Loucy (cell line): ENCODE measurements around the gene TXNRD1.
"Not testable (repeated sequence)": the region's sequence is repeated elsewhere in the genome, so short reads cannot be mapped to it uniquely, and the experiment has no call there.

Experiments
- H2AFZ ChIP-seq: fragments of 200-600 bp; sonication (generic); 2 replicates; pipeline ENCODE4 v1.6.0; 2016; ENCODE audit warnings: antibody characterized with exemption, mild to moderate bottlenecking, low read length, moderate library complexity
- H3F3A ChIP-seq: fragments of 200-600 bp; 2 replicates; pipeline ENCODE4 v1.6.0; 2016; ENCODE audit warnings: antibody characterized with exemption, low read depth, mild to moderate bottlenecking
- H3K27me3 ChIP-seq: fragments of 200-600 bp; sonication (generic); 2 replicates; pipeline ENCODE4 v1.6.1; 2014; ENCODE audit warnings: low read length, mild to moderate bottlenecking; ENCODE audit not compliant: insufficient read depth, poor library complexity, severe bottlenecking
- H3K36me3 ChIP-seq: fragments of 200-600 bp; sonication (generic); 2 replicates; pipeline ENCODE4 v1.6.1; 2016; ENCODE audit warnings: low read length; ENCODE audit not compliant: insufficient read depth
- H3K4me1 ChIP-seq: fragments of 200-600 bp; sonication (generic); 2 replicates; pipeline ENCODE4 v1.5.1; 2014; ENCODE audit warnings: low read length, mild to moderate bottlenecking; ENCODE audit not compliant: insufficient read depth, poor library complexity, severe bottlenecking
- H3K4me2 ChIP-seq: fragments of 200-600 bp; sonication (generic); 2 replicates; pipeline ENCODE4 v1.6.0; 2014; ENCODE audit warnings: antibody characterized with exemption, low read length, low read depth, mild to moderate bottlenecking; ENCODE audit not compliant: poor library complexity, severe bottlenecking
- H3K4me3 ChIP-seq: fragments of 200-600 bp; sonication (generic); 2 replicates; pipeline ENCODE4 v1.5.1; 2014; ENCODE audit warnings: low read length, mild to moderate bottlenecking, mixed read lengths; ENCODE audit not compliant: poor library complexity, severe bottlenecking
- H3K79me2 ChIP-seq: fragments of 200-600 bp; sonication (generic); 2 replicates; pipeline ENCODE4 v1.6.1; 2014; ENCODE audit warnings: low read length; ENCODE audit not compliant: insufficient read depth
- H3K9ac ChIP-seq: fragments of 200-600 bp; sonication (generic); 2 replicates; pipeline ENCODE4 v1.6.0; 2014; ENCODE audit warnings: mild to moderate bottlenecking, low read depth, low read length, moderate library complexity; ENCODE audit not compliant: poor library complexity, severe bottlenecking
- H3K9me2 ChIP-seq: fragments of 200-600 bp; sonication (generic); replicated peaks from 2 replicates; pipeline ENCODE4 v1.6.1; 2016; ENCODE audit warnings: low read depth, low read length, mixed read lengths
- H3K9me3 ChIP-seq: fragments of 200-600 bp; sonication (generic); 2 replicates; pipeline ENCODE4 v1.6.1; 2014; ENCODE audit warnings: mild to moderate bottlenecking, antibody characterized with exemption, low read length, low read depth; ENCODE audit not compliant: insufficient read depth
- H4K20me1 ChIP-seq: fragments of 200-600 bp; sonication (generic); 2 replicates; pipeline ENCODE4 v1.6.0; 2014; ENCODE audit warnings: antibody characterized with exemption, low read length, mild to moderate bottlenecking; ENCODE audit not compliant: insufficient read depth, poor library complexity, severe bottlenecking
- CTCF ChIP-seq: fragments of 200-600 bp; sonication (generic); conservative IDR thresholded peaks from 2 replicates; pipeline ENCODE4 v1.5.1; 2014; ENCODE audit warnings: mild to moderate bottlenecking, antibody characterized with exemption, low read length
- EZH2phosphoT487 ChIP-seq: fragments of 200-600 bp; IDR thresholded peaks from 2 replicates; pipeline ENCODE4 v1.6.1; 2018; ENCODE audit warnings: antibody characterized with exemption, mild to moderate bottlenecking, moderate library complexity, borderline replicate concordance

The TXNRD1 gene

GRCh38 chr12:104387190-104387589 is 171.6 kb downstream of the TXNRD1 start:
- Histone ChIP-seq H2AFZ (no peak overlapping the region), H3K79me2 (peaks cover 3% of the 10 kb centered on the region; the same call in 1 of the 2 replicates), H3F3A (no peaks in the 10 kb centered on the region), H3K4me2 (no peak overlapping the region), H3K9me3 (no peaks in the 10 kb centered on the region), H3K9ac (no peak overlapping the region), H4K20me1 (peaks cover 2% of the 10 kb centered on the region), H3K4me1 (peaks cover 4% of the 10 kb centered on the region), H3K27me3 (no peaks in the 10 kb centered on the region), H3K4me3 (no peak overlapping the region), H3K36me3 (no peaks in the 10 kb centered on the region), H3K9me2 (no peaks in the 10 kb centered on the region)
- TF ChIP-seq CTCF = no peak
- TF ChIP-seq EZH2phosphoT487 = no peak

GRCh38 chr12:104394086-104394485 is 178.5 kb downstream of the TXNRD1 start:
- not testable (repeated sequence) for H3K4me3 ChIP-seq, H3K36me3 ChIP-seq, H3K4me2 ChIP-seq, H3K9me2 ChIP-seq, H3K27me3 ChIP-seq, H3K79me2 ChIP-seq, H3K4me1 ChIP-seq, H3K9ac ChIP-seq, H3K9me3 ChIP-seq, H4K20me1 ChIP-seq, H3F3A ChIP-seq, H2AFZ ChIP-seq
